Natural killer cell treated with Interleukin-12 subunit alpha and Interleukin-12 subunit beta and Interleukin-15 and Interleukin-18, amount 100 ng/mL, for 72 hours (primary cell): ENCODE data around the gene CCDC182. TPM values are rescaled to one million over a fixed set of nuclear protein-coding genes. Genes with fewer than 3 reads are reported as not detected.

Experiments
- ATAC-seq, 2 donors: fragments of 150-1000 bp; cut with Tn5 transposase in 1 of 2; sonication (Bioruptor Pico), chemical (Tn5 transposase) in 1 of 2; 2 replicates each; pipeline ENCODE4 v1.10.0; 2021
- DNase-seq: peaks from one replicate; pipeline ENCODE4 v3.0.0; 2022; ENCODE audit warnings: low spot score
- H3K27ac Mint-ChIP-seq, 2 donors: 1 replicate in 1 of 2; 2 replicates in 1 of 2; pipeline ENCODE4 v1.8.0; 2022; ENCODE audit warnings: mixed read lengths in 2 of 2, mild to moderate bottlenecking in 1 of 2, moderate library complexity in 1 of 2
- H3K27me3 Mint-ChIP-seq, 2 donors: 1 replicate in 1 of 2; 2 replicates in 1 of 2; pipeline ENCODE4 v1.8.0; 2022; ENCODE audit warnings: mixed read lengths in 2 of 2
- H3K36me3 Mint-ChIP-seq: one replicate; pipeline ENCODE4 v1.8.0; 2022; ENCODE audit warnings: mixed read lengths
- H3K4me1 Mint-ChIP-seq, 2 donors: 1 replicate in 1 of 2; 2 replicates in 1 of 2; pipeline ENCODE4 v1.8.0; 2022; ENCODE audit warnings: low read depth in 2 of 2, mixed read lengths in 2 of 2, mild to moderate bottlenecking in 1 of 2
- H3K4me3 Mint-ChIP-seq: one replicate; pipeline ENCODE4 v1.8.0; 2022; ENCODE audit warnings: mixed read lengths
- H3K9me3 Mint-ChIP-seq: 2 replicates; pipeline ENCODE4 v1.8.0; 2022; ENCODE audit warnings: mixed read lengths
- total RNA-seq, 2 donors: library from RNA; stranded (reverse); gene quantifications; one replicate each; pipeline ENCODE4 v1.2.3, GENCODE V29; 2022

Gene CCDC182
- total RNA-seq, 2 donors from 2014 or later, result not detected

- peak overlapping the region; percentile 1 to 14 for H3K27ac Mint-ChIP-seq
- peak in 1 of 2 donors; percentile 42 for ATAC-seq
These were observed 5.2 kb upstream of the CCDC182 start for GRCh38 chr17:57750109-57750871.

GRCh38 chr17:57749701-57750100, 4.6 kb upstream of the CCDC182 start:
- Mint-ChIP-seq H3K27ac (peak overlapping the region; percentile 1 to 14), H3K36me3 (no peaks in the 10 kb centered on the region), H3K9me3 (no peaks in the 10 kb centered on the region), H3K4me1 (peaks cover 12 to 14% of the 10 kb centered on the region in 2 donors), H3K27me3 (peaks cover 0 to 5% of the 10 kb centered on the region in 2 donors), H3K4me3 (peak overlapping the region; percentile 3)
- ATAC-seq, result no peak
- DNase-seq, result no peak

More at GRCh38 chr17:57750109-57750871, 5.2 kb upstream of the CCDC182 start:
- Mint-ChIP-seq H3K4me3 (peak overlapping the region; percentile 3), H3K4me1 (peaks cover 12 to 14% of the 10 kb centered on the region in 2 donors), H3K9me3 (no peaks in the 10 kb centered on the region), H3K36me3 (no peaks in the 10 kb centered on the region), H3K27me3 (peaks cover 0 to 5% of the 10 kb centered on the region in 2 donors)
- no peak for DNase-seq

GRCh38 chr17:57747221-57748017, 2.3 kb upstream of the CCDC182 start:
- Mint-ChIP-seq H3K4me3 (no peak overlapping the region), H3K4me1 (peaks cover 14 to 17% of the 10 kb centered on the region in 2 donors), H3K9me3 (no peaks in the 10 kb centered on the region), H3K27ac (peak overlapping the region in 1 of 2 donors; percentile 23), H3K36me3 (no peaks in the 10 kb centered on the region), H3K27me3 (peaks cover 0 to 13% of the 10 kb centered on the region in 2 donors)
- ATAC-seq (peak in 1 of 2 donors; percentile 67), DNase-seq (no peak)

GRCh38 chr17:57746221-57746620, 1.1 kb upstream of the CCDC182 start:
- Mint-ChIP-seq H3K4me1 (peaks cover 14 to 17% of the 10 kb centered on the region in 2 donors), H3K9me3 (no peaks in the 10 kb centered on the region), H3K27ac (peak overlapping the region; percentile 1 to 23), H3K4me3 (no peak overlapping the region), H3K36me3 (no peaks in the 10 kb centered on the region), H3K27me3 (peaks cover 0 to 14% of the 10 kb centered on the region in 2 donors)
- DNase-seq (no peak), ATAC-seq (no peak)

GRCh38 chr17:57744195-57745170, 616 bp downstream of the CCDC182 start:
- Mint-ChIP-seq H3K4me3 (no peak overlapping the region), H3K9me3 (no peaks in the 10 kb centered on the region)
- DNase-seq, result no peak

GRCh38 chr17:57740235-57740528, 4.9 kb downstream of the CCDC182 start:
- no peaks in the 10 kb centered on the region for H3K36me3 Mint-ChIP-seq
- H3K27me3 Mint-ChIP-seq, result peaks cover 9% of the 10 kb centered on the region in 2 donors
- ATAC-seq, result no peak

More at GRCh38 chr17:57744195-57745170, 616 bp downstream of the CCDC182 start:
- no peaks in the 10 kb centered on the region for H3K36me3 Mint-ChIP-seq
- peaks cover 1 to 14% of the 10 kb centered on the region in 2 donors for H3K27me3 Mint-ChIP-seq
- no peak overlapping the region for H3K27ac Mint-ChIP-seq
- H3K4me1 Mint-ChIP-seq, result peaks cover 15% of the 10 kb centered on the region in 2 donors
- ATAC-seq, result no peak

GRCh38 chr17:57739402-57740234, 5.5 kb downstream of the CCDC182 start:
- peaks cover 10 to 11% of the 10 kb centered on the region in 2 donors for H3K27me3 Mint-ChIP-seq
- peak in 1 of 2 donors; percentile 63 for ATAC-seq
- H3K4me1 Mint-ChIP-seq, result peaks cover 11 to 15% of the 10 kb centered on the region in 2 donors
- no peaks in the 10 kb centered on the region for H3K36me3 Mint-ChIP-seq
- DNase-seq, result no peak
- H3K27ac Mint-ChIP-seq, result no peak overlapping the region
- no peak overlapping the region for H3K4me3 Mint-ChIP-seq
- no peaks in the 10 kb centered on the region for H3K9me3 Mint-ChIP-seq

More at GRCh38 chr17:57740235-57740528, 4.9 kb downstream of the CCDC182 start:
- no peak for DNase-seq
- no peaks in the 10 kb centered on the region for H3K9me3 Mint-ChIP-seq
- peaks cover 11 to 15% of the 10 kb centered on the region in 2 donors for H3K4me1 Mint-ChIP-seq
- H3K4me3 Mint-ChIP-seq, result no peak overlapping the region
- no peak overlapping the region for H3K27ac Mint-ChIP-seq

- Mint-ChIP-seq H3K4me3 (no peak overlapping the region), H3K27ac (no peak overlapping the region), H3K4me1 (peaks cover 7 to 15% of the 10 kb centered on the region in 2 donors), H3K27me3 (peaks cover 7 to 21% of the 10 kb centered on the region in 2 donors), H3K36me3 (no peaks in the 10 kb centered on the region), H3K9me3 (no peaks in the 10 kb centered on the region)
- DNase-seq (no peak), ATAC-seq (no peak)
These were observed 7.6 kb downstream of the CCDC182 start for GRCh38 chr17:57737450-57737849.

- DNase-seq, result no peak
- Mint-ChIP-seq H3K9me3 (no peaks in the 10 kb centered on the region), H3K27me3 (peaks cover 5 to 21% of the 10 kb centered on the region in 2 donors), H3K4me3 (no peak overlapping the region), H3K27ac (no peak overlapping the region), H3K36me3 (no peaks in the 10 kb centered on the region), H3K4me1 (peaks cover 7 to 15% of the 10 kb centered on the region in 2 donors)
- no peak for ATAC-seq
These were observed 9.4 kb downstream of the CCDC182 start for GRCh38 chr17:57735707-57736106.

GRCh38 chr17:57735230-57735629, 9.9 kb downstream of the CCDC182 start:
- ATAC-seq (no peak), DNase-seq (no peak)
- H3K4me1 Mint-ChIP-seq, result peaks cover 8 to 17% of the 10 kb centered on the region in 2 donors
- no peak overlapping the region for H3K27ac Mint-ChIP-seq
- no peaks in the 10 kb centered on the region for H3K9me3 Mint-ChIP-seq
- no peak overlapping the region for H3K4me3 Mint-ChIP-seq
- H3K27me3 Mint-ChIP-seq, result peaks cover 5 to 21% of the 10 kb centered on the region in 2 donors
- H3K36me3 Mint-ChIP-seq, result no peaks in the 10 kb centered on the region

GRCh38 chr17:57733085-57733484, 12.0 kb downstream of the CCDC182 start:
- DNase-seq (no peak), ATAC-seq (no peak)
- H3K4me1 Mint-ChIP-seq, result peaks cover 5 to 6% of the 10 kb centered on the region in 2 donors
- no peaks in the 10 kb centered on the region for H3K9me3 Mint-ChIP-seq
- H3K36me3 Mint-ChIP-seq, result no peaks in the 10 kb centered on the region
- H3K27me3 Mint-ChIP-seq, result peaks cover 5 to 12% of the 10 kb centered on the region in 2 donors
- H3K27ac Mint-ChIP-seq, result no peak overlapping the region
- H3K4me3 Mint-ChIP-seq, result no peak overlapping the region

- Mint-ChIP-seq H3K27me3 (peaks cover 5 to 12% of the 10 kb centered on the region in 2 donors), H3K9me3 (no peaks in the 10 kb centered on the region), H3K4me1 (peaks cover 5 to 6% of the 10 kb centered on the region in 2 donors), H3K4me3 (no peak overlapping the region), H3K27ac (no peak overlapping the region), H3K36me3 (no peaks in the 10 kb centered on the region)
- no peak for DNase-seq
- no peak for ATAC-seq
These were observed 13.0 kb downstream of the CCDC182 start for GRCh38 chr17:57732062-57732461.
